K562 (cell line): ENCODE results near the gene IMMP2L. TPM values are rescaled to one million over a fixed set of nuclear protein-coding genes. Genes with fewer than 3 reads are reported as not detected.

ENCODE experiments used
- ARID1B ChIP-seq: fragments of 450-650 bp; IDR thresholded peaks from 2 replicates; pipeline ENCODE4 v1.6.1; 2016; ENCODE audit warnings: antibody characterized with exemption, mild to moderate bottlenecking, inconsistent platforms
- CCNT2 ChIP-seq: IDR thresholded peaks from 2 replicates; pipeline ENCODE4 v1.6.1; 2011; ENCODE audit warnings: borderline replicate concordance, low read depth, mild to moderate bottlenecking, moderate library complexity, mixed read lengths, low read length; ENCODE audit not compliant: insufficient read length; ENCODE audit errors: extremely low read depth
- GTF2F1 ChIP-seq: IDR thresholded peaks from 2 replicates; pipeline ENCODE4 v1.6.1; 2011; ENCODE audit warnings: low read depth, low read length, improper control_type of control experiment
- HINFP ChIP-seq: fragments of 450-650 bp; conservative IDR thresholded peaks from 2 replicates; pipeline ENCODE4 v1.6.1; 2016; ENCODE audit warnings: missing genetic modification characterization, low read depth, mild to moderate bottlenecking, control low read depth, missing compliant biosample characterization
- KDM1A ChIP-seq, 2 experiments: fragments of 450-650 bp; IDR thresholded peaks; 2 replicates each; pipeline ENCODE4 v1.6.1; 2016; ENCODE audit warnings: mild to moderate bottlenecking in 2 of 2
- KLF10 ChIP-seq: fragments of 250-450 bp; sonication (Bioruptor Pico); IDR thresholded peaks from 2 replicates; pipeline ENCODE4 v1.6.1; 2021; ENCODE audit warnings: matching md5 sums
- MEF2D ChIP-seq: conservative IDR thresholded peaks from 2 replicates; pipeline ENCODE4 v1.6.1; 2016; ENCODE audit warnings: low read depth, missing genetic modification characterization, missing compliant biosample characterization
- MLLT1 ChIP-seq, 2 experiments: fragments of 450-650 bp; IDR thresholded peaks; 2 replicates each; pipeline ENCODE4 v1.6.1; 2016
- PHF20 ChIP-seq: fragments of 450-650 bp; IDR thresholded peaks from 2 replicates; pipeline ENCODE4 v1.6.1; 2018; ENCODE audit not compliant: partially characterized antibody
- SAFB2 ChIP-seq: fragments of 200-400 bp; formaldehyde crosslinking; IDR thresholded peaks from 2 replicates; pipeline ENCODE4 v1.6.1; 2018; ENCODE audit warnings: borderline replicate concordance, low read length, low read depth, moderate library complexity; ENCODE audit not compliant: severe bottlenecking
- SLC30A9 ChIP-seq: fragments of 250-450 bp; sonication (Bioruptor Pico); IDR thresholded peaks from 2 replicates; pipeline ENCODE4 v1.8.0; 2022; ENCODE audit warnings: mild to moderate bottlenecking, moderate library complexity
- SRSF7 ChIP-seq: fragments of 200-400 bp; formaldehyde crosslinking; optimal IDR thresholded peaks from 2 replicates; pipeline ENCODE3; 2017; ENCODE audit warnings: mild to moderate bottlenecking, low read depth, low read length
- STAG1 ChIP-seq: sonication (generic); formaldehyde crosslinking; IDR thresholded peaks from 2 replicates; pipeline ENCODE4 v1.5.0; 2020; ENCODE audit warnings: missing genetic modification reagents, borderline replicate concordance
- TBP ChIP-seq: optimal IDR thresholded peaks from 2 replicates; pipeline ENCODE3; 2011; ENCODE audit warnings: low read depth, low read length, improper control_type of control experiment
- TOE1 ChIP-seq, 2 experiments: fragments of 450-650 bp in 1 of 2; sonication (generic) in 1 of 2; formaldehyde crosslinking in 1 of 2; IDR thresholded peaks; 2 replicates each; pipeline versions ENCODE4 v1.7.1 to v1.8.0; 2016 to 2022; ENCODE audit warnings: borderline replicate concordance in 2 of 2, mild to moderate bottlenecking in 2 of 2, antibody characterized with exemption in 1 of 2, inconsistent platforms in 1 of 2, low read depth in 1 of 2, missing genetic modification reagents in 1 of 2, moderate library complexity in 1 of 2
- ZNF197 ChIP-seq: fragments of 200-800 bp; sonication (Bioruptor generic); IDR thresholded peaks from 2 replicates; pipeline ENCODE4 v1.6.1; 2016; ENCODE audit warnings: low read depth, missing genetic modification characterization, missing compliant biosample characterization
- ZNF282 ChIP-seq: sonication (generic); formaldehyde crosslinking; IDR thresholded peaks from 2 replicates; pipeline ENCODE4 v1.8.1; 2023; ENCODE audit warnings: missing genetic modification reagents
- ZNF583 ChIP-seq: fragments of 250-450 bp; sonication (Bioruptor Pico); IDR thresholded peaks from 2 replicates; pipeline ENCODE4 v1.4.0; 2020
- ZNF639 ChIP-seq, 2 experiments: fragments of 200-800 bp in 1 of 2; sonication (Bioruptor generic) in 1 of 2; sonication (generic) in 1 of 2; formaldehyde crosslinking in 1 of 2; IDR thresholded peaks in 1 of 2; conservative IDR thresholded peaks in 1 of 2; 2 replicates each; pipeline versions ENCODE4 v1.5.0 to v1.6.1; 2016 to 2020; ENCODE audit warnings: missing compliant biosample characterization in 1 of 2, missing genetic modification characterization in 1 of 2, missing genetic modification reagents in 1 of 2
- ZNF655 ChIP-seq: fragments of 250-450 bp; sonication (Bioruptor Pico); IDR thresholded peaks from 2 replicates; pipeline ENCODE4 v1.5.0; 2021
- ZNF707 ChIP-seq: fragments of 250-450 bp; sonication (Bioruptor Pico); conservative IDR thresholded peaks from 2 replicates; pipeline ENCODE4 v1.8.0; 2022; ENCODE audit warnings: inconsistent platforms, mild to moderate bottlenecking, moderate library complexity
- ZNF77 ChIP-seq: fragments of 250-450 bp; sonication (Bioruptor Pico); IDR thresholded peaks from 2 replicates; pipeline ENCODE4 v1.5.0; 2020
- polyA plus RNA-seq, 8 experiments: library from polyadenylated mRNA; depleted of rRNA in 4 of 8; stranded (reverse) in 5 of 8; unstranded in 3 of 8; fragments of >200 nt; fragmentation: Nextera tagmentation in 2 of 8; fragmentation: Illumina TruSeq in 1 of 8; extraction: Ambion mirVana in 2 of 8; extraction: Trizol in 1 of 8; gene quantifications; 2 replicates each; pipeline versions ENCODE4 v1.2.1 to v1.2.3, GENCODE V29; 2011 to 2014; ENCODE audit warnings: inconsistent platforms in 1 of 8, missing spikeins in 1 of 8
- total RNA-seq, 7 experiments: library from RNA; depleted of rRNA in 6 of 7; stranded (reverse); fragments of >200 nt in 6 of 7; fragmentation: Illumina TruSeq in 2 of 7; extraction: Trizol in 2 of 7; gene quantifications; 2 replicates each; pipeline versions ENCODE4 v1.2.1 to v1.2.3, GENCODE V29; 2011 to 2021; ENCODE audit warnings: low replicate concordance in 1 of 7

IMMP2L gene
- total and polyA plus RNA-seq, 9 of the 15 experiments (the other 6 are each of a cell fraction or from before 2014, with no cell fraction given) = 29.7 to 116 (median 53.0) TPM

- no peak for TF ChIP-seq PHF20
- no peak for TF ChIP-seq ZNF707 (CRISPR knock-in tag)
- TF ChIP-seq KDM1A (IDR thresholded peaks at IDR 0.05) = peak; percentile 86 to 90
- TF ChIP-seq SLC30A9 (CRISPR knock-in tag) = no peak
- TF ChIP-seq SAFB2 = no peak
- no peak; the same call in 1 of the 2 replicates for TF ChIP-seq MEF2D (tag)
- TF ChIP-seq GTF2F1 = no peak
- TF ChIP-seq TOE1 (IDR thresholded peaks at IDR 0.05; ENCODE audit: borderline replicate concordance) = no peak
- TF ChIP-seq TOE1 (CRISPR knock-in tag; IDR thresholded peaks at IDR 0.05; ENCODE audit: borderline replicate concordance, low read depth) = no peak
- peak; percentile 94 for TF ChIP-seq CCNT2
- TF ChIP-seq ZNF639 (CRISPR knock-in tag; conservative IDR thresholded peaks at IDR 0.05 in 1 of 2, IDR thresholded peaks at IDR 0.05 in 1 of 2) = no peak
- TF ChIP-seq MLLT1 (IDR thresholded peaks at IDR 0.05) = peak in 1 of 2 experiments; percentile 50; a peak in 2 of 4 replicates
- TF ChIP-seq ZNF583 (CRISPR knock-in tag) = no peak
- TF ChIP-seq TBP = no peak
- no peak for TF ChIP-seq SRSF7
- no peak for TF ChIP-seq ZNF282
- no peak for TF ChIP-seq ZNF655 (CRISPR knock-in tag)
- TF ChIP-seq KLF10 (CRISPR knock-in tag) = no peak
- TF ChIP-seq ZNF197 (CRISPR knock-in tag) = peak; percentile 64; the same call in 1 of the 2 replicates
- no peak for TF ChIP-seq ZNF77 (CRISPR knock-in tag)
- TF ChIP-seq HINFP (tag) = no peak
- TF ChIP-seq STAG1 = no peak
- peak; percentile 99 for TF ChIP-seq ARID1B
These were observed 87.4 kb downstream of the IMMP2L start (continued) for GRCh38 chr7:111474723-111475418.
